WERI-Rb-1 (cell line): ENCODE measurements around the gene MAPK11.

ENCODE experiments used
- DNase-seq: peaks from one replicate; pipeline ENCODE4 v3.0.0-alpha.2; 2020
- H3K27ac ChIP-seq: fragments of 250-450 bp; sonication (Bioruptor Pico); 2 replicates; pipeline ENCODE4 v1.5.1; 2020; ENCODE audit warnings: mild to moderate bottlenecking, moderate library complexity
- H3K27me3 ChIP-seq: fragments of 250-450 bp; sonication (Bioruptor Pico); 2 replicates; pipeline ENCODE4 v1.5.1; 2021; ENCODE audit warnings: mild to moderate bottlenecking, low read depth, moderate library complexity; ENCODE audit not compliant: insufficient read depth, severe bottlenecking
- H3K36me3 ChIP-seq: fragments of 250-450 bp; sonication (Bioruptor Pico); 2 replicates; pipeline ENCODE4 v1.5.1; 2020; ENCODE audit warnings: mild to moderate bottlenecking, moderate library complexity
- H3K4me3 ChIP-seq: 2 replicates; pipeline ENCODE4 v1.5.1; 2011; ENCODE audit warnings: low read depth, mild to moderate bottlenecking, control low read depth, low read length
- H3K9me3 ChIP-seq: fragments of 250-450 bp; sonication (Bioruptor Pico); 2 replicates; pipeline ENCODE4 v1.5.1; 2021; ENCODE audit warnings: mild to moderate bottlenecking, moderate library complexity; ENCODE audit not compliant: severe bottlenecking
- TF ChIP-seq, protein P1 (sequence below): IDR thresholded peaks from 2 replicates; pipeline ENCODE4 v1.5.1; 2011; ENCODE audit warnings: low read depth, mild to moderate bottlenecking, control low read depth, inconsistent platforms, low read length

MAPK11 gene

DNA sequence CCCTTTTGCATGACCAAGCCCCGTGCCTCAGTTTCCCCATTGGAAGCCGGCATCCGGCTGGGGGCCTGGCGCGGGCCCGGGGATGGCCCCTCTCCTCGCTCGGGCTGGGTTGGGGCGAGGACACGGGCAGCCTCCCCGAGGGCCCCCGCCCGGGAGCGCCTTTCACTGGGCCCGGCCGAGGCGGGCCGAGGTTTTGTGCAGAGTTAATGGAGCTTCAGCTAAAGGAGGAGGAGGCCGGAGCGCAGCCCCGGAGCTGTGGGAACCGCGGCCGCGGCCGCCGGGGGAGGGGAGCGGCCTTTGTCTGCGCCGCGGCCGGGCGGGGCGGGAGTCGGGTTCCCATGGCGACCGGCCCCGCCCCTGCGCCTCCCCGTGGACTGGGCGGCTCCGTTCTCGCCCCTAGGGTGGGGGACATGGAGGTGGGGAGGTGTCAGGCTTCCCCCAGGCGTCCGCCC lies 1.4 kb upstream of the MAPK11 start:
- TF ChIP-seq, protein P1, sequence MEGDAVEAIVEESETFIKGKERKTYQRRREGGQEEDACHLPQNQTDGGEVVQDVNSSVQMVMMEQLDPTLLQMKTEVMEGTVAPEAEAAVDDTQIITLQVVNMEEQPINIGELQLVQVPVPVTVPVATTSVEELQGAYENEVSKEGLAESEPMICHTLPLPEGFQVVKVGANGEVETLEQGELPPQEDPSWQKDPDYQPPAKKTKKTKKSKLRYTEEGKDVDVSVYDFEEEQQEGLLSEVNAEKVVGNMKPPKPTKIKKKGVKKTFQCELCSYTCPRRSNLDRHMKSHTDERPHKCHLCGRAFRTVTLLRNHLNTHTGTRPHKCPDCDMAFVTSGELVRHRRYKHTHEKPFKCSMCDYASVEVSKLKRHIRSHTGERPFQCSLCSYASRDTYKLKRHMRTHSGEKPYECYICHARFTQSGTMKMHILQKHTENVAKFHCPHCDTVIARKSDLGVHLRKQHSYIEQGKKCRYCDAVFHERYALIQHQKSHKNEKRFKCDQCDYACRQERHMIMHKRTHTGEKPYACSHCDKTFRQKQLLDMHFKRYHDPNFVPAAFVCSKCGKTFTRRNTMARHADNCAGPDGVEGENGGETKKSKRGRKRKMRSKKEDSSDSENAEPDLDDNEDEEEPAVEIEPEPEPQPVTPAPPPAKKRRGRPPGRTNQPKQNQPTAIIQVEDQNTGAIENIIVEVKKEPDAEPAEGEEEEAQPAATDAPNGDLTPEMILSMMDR = no peak
- Histone ChIP-seq H3K27me3 (no peaks in the 10 kb centered on the region), H3K9me3 (no peaks in the 10 kb centered on the region), H3K4me3 (peak overlapping the region; percentile 91), H3K36me3 (peaks cover 29% of the 10 kb centered on the region), H3K27ac (peak overlapping the region; percentile 87)
- DNase-seq = peak; percentile 86

DNA sequence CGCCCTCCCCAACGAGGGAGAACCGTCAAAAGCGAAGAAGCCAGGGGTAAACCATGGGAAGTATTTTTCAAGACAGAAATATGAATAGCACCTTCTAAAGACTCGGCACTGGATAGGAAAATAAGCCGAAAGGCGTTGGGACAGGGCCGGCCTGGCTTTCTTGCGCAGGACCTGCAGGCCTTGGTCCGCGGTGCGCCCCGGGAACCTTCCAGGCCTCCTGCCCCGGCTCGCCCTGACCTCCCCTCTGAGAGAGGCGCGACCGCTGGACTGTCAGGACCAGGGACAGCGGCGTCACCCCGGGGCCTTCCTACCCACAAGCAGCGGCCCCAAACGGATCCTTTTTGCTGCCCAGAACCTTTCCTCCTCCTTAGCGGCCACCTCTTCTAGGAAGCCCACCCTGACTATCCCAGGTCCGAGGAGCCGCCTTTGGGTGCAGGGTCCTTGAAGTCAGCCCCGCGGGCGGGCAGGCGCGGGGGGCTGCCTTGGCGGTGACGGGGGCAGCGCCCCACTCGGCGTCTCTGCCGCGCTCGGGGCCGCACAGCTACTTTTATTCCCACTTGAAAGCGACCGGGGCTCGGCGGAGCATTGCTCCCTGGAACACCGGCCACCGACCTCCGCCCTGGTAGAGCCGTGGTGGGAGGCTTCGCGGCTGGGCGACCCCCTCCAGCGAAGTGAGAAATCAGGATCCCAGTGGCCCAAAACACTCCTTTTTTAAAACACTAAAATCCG lies 650 bp upstream of the MAPK11 start:
- Histone ChIP-seq H3K27me3 (no peaks in the 10 kb centered on the region), H3K9me3 (no peaks in the 10 kb centered on the region), H3K27ac (peak overlapping the region; percentile 87), H3K36me3 (peaks cover 24% of the 10 kb centered on the region), H3K4me3 (peak overlapping the region; percentile 91)
- TF ChIP-seq, protein P1 = no peak
- DNase-seq = peak; percentile 23

DNA sequence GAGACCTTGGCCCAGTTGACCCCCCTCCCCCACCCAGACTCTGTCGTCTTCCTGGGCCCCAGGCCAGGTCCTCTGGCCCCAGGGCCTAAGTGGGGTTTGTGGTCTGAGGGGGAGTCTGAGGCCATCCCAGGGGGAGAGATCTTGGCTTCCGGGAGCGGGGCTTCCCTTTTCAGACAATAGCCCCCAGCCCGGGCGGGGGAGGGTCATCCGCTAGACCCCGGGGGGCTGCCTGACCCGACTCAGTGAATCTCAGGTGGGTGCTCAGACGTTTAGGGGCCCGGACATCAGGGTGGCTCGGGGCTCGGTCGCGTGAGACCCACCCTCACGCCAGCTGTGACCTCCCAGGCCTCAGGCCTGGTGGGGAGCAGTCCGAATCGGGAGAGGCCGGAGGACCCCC lies 609 bp downstream of the MAPK11 start:
- Histone ChIP-seq H3K4me3 (peak overlapping the region; percentile 64), H3K36me3 (peaks cover 22% of the 10 kb centered on the region), H3K27me3 (no peaks in the 10 kb centered on the region), H3K27ac (peak overlapping the region; percentile 87), H3K9me3 (no peaks in the 10 kb centered on the region)
- DNase-seq = no peak
- TF ChIP-seq, protein P1 = no peak

DNA sequence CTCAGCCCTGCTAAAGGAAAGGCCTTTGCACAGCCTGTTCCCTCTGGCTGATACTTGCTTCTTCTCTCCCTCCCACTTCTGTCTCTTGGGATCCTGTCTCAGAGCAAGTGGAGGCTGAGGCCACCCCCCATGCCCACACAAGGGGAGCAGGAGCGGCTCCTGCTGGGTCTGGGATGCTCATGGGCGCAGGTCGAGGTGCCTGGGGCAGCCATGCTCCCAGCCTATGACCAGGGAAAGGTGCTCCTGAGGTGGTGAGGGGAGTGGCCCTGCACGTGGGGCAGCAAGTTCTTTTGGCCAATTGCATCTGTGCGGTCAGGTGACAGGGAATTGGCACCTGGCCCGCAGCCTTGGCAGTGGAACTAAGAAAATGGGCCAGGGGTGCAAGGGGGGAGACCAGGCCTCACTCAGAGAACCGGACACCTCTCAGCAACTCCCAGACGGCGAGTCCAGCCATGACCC lies 1.5 kb downstream of the MAPK11 start:
- Histone ChIP-seq H3K27ac (no peak overlapping the region), H3K9me3 (no peaks in the 10 kb centered on the region), H3K27me3 (no peaks in the 10 kb centered on the region), H3K4me3 (no peak overlapping the region), H3K36me3 (peaks cover 22% of the 10 kb centered on the region)
- TF ChIP-seq, protein P1 = no peak
- DNase-seq = no peak

DNA sequence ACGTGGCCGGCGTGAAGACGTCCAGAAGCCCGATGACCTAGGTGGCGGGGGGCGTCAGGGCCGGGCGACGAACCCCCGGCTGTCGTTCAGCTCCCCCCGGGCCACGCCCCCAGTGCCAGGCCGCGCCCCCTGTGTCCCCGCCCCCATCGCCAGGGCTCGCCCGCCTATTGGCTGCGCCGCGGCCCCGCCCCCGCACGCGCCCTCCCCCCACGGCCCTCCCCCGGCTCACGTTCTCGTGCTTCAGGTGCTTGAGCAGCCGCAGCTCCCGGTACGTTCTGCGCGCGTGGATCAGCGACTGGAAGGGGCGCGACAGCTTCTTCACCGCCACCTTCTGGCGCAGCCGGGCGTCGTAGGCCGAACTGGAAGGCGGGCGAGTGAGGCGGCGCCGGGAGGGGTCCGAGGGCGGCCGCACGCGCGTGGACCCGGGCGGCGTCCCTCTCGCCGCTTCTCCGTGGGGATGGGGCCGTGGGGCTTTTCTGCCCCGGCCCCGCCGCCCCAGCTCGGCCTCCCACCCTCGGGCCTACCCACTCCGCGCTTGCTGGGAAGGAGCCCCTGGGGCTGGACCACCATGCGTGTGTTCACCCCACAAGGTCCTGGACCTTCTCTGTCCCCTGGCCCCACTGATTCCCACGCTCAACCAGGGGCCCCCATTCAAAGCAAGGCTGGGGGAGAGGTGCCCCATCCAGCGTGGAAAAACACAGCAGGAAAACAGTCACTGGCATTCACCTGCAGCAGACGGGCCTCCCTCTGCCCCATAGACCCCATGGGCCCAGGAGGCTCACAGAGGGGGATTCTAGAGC lies 2.4 kb downstream of the MAPK11 start:
- H3K9me3 ChIP-seq = no peaks in the 10 kb centered on the region
- DNase-seq = no peak
- H3K27me3 ChIP-seq = no peaks in the 10 kb centered on the region
- peaks cover 22% of the 10 kb centered on the region for H3K36me3 ChIP-seq
- H3K4me3 ChIP-seq = no peak overlapping the region
- H3K27ac ChIP-seq = no peak overlapping the region
- TF ChIP-seq, protein P1 = no peak
